DMS153 treated with DMSO at 0.1 percent for 48 hours (cell line): ENCODE results near the gene TPTE2.
A peak's percentile ranks its signal among the peaks of the same experiment; 100 is the strongest.
"Not testable (repeated sequence)": the region's sequence is repeated elsewhere in the genome, so short reads cannot be mapped to it uniquely, and the experiment has no call there.

ENCODE experiments used
- DNase-seq: peaks from one replicate; lab custom pipeline; 2025; ENCODE audit not compliant: unreplicated experiment; lab: John Stamatoyannopoulos, UW

TPTE2 gene

DNA sequence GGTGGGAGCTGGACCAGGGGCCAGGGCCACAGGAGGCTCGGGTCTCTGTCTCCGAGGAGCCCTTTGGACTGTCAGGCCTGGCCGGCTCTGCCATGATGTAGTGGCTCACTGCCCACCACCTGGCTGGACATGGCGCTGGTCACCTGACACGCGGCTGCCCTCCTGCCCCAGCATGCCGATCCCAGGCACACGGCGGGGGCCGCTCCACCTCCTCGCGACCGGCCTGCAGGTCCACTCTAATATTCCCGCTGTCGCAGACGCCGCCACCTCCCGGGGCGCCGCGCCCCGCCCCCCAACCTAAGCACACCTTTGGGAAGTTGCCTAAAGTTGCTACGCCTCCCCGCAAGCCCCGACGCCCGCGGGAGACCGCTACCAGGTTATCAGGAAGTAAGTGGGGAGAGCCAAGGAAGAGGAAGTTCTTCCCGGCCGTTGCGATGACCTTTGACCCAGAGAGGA, at the start of gene TPTE2:
Gene TPTE2 (minus strand): TSS at position 406 of the 456 bp plus-strand sequence. CDS start 58,298 bp downstream, outside the sequence.
- not testable (repeated sequence) for DNase-seq

DNA sequence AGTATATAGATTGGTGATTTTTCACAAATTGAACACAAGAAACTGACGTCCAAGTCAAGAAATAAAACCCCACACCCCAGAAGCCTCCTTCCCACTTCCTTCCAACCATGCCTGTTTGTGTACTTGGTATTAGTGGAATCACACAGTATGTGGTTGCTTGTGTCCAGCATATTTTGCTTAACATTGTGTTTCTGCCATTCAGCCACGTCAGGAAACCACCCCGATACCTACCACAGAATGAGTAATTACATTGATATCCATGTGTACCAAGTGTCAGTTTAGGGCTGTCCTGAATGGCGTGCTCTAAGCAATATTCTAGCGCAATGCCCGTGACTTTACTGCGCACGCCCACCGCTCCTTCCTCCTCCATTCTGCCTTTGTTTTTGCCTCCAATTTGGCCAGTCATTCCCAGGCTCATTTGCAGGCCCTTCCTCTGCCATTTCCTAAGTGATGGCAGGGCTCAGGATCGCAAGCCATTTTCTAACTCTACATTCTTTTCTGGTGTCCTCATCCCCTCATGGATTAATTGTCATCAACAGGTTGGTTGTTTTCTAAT, 46.3 kb upstream of the TPTE2 start:
- no peak for DNase-seq

DNA sequence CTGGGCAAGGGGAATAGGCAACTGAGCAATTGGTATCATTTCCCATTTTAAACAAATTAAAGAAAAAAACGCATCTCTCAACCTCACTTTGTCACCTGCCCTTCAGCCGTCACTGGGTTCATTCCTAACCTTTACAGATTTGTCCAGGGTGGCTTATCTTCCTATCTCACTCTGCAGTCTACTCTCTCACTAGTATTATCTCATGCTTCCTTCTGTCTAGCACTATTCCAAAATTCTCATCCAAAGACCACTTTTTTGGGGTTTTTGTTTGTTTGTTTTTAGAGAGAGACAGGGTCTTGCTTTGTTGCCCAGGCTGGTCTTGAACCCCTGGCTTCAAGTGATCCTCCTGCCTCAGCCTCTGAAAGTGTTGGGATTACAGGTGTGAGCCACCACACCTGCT, 45.4 kb upstream of the TPTE2 start:
- DNase-seq = no peak

DNA sequence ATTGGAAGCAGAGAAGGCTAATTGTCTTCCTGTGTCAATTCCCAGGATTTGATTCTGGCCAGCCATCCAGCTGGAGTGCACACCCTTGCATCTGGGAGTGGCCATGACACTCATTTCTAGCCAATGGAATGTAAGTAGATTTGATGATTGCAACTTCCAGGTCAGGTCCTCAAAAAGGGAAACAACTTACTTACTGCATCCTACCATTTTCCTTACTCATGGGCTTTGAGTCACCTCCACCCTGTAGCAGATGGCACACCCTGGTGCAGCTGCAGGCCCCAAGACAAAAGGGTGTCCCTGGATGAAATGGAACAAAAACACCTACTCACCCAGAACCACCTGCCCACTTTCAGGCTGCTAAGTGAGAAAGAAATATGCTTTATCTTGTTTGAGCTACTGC, 44.8 kb upstream of the TPTE2 start:
- DNase-seq = no peak

DNA sequence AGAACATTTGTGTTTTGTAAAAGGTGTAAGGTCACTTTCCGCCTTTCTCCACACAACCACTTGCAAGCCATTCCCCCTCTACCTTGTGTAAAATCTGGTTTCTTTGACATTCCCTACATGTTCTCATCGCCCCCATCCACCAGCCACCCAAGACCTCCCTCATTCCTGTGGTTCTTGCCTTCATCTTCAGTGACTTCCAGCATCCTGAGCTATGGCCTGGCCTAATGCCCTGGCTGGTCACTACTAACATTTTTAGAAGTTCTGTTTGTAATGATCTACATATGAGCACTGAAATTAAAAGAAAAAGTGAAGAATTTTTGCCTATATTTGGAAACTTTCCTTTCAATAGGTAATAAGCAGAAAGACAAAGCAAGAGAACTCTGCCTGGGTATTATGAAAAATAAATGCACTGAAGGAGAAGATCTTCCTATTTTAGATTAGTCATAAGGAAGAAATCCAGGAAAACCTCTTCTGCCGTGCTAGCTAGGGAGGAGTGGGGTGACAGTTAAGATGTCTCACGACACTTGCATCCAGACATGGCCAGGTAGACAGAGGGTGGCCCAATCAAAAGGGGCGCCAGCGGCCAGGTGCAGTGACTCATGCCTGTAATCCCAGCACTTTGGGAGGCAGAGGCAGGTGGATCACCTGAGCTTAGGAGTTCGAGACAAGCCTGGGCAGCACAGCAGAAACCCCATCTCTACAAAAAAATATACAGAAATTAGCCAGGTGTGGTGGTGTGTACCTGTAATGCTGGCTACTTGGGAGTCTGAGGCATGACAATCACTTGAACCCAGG, 44.0 kb upstream of the TPTE2 start:
- DNase-seq = no peak

DNA sequence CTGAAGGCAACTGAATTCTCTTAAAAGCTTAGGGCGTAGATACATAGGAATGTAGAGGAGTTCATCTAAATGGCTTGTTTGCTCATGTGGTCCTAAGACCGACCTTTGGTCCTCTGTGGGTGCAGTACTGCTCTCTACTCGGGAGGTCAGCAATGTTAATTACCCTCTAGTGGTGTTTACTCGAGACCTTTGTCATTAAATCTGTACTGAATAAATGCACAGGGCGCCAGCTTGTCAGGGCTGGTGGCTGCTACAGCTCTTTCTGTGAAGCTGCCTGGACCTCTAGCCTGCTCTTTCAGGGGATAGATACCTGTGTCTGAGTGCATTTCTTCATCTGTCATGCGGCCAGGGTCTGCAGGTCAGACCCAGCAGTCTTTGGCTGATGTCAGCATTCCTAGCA, 43.0 kb upstream of the TPTE2 start:
- no peak for DNase-seq

DNA sequence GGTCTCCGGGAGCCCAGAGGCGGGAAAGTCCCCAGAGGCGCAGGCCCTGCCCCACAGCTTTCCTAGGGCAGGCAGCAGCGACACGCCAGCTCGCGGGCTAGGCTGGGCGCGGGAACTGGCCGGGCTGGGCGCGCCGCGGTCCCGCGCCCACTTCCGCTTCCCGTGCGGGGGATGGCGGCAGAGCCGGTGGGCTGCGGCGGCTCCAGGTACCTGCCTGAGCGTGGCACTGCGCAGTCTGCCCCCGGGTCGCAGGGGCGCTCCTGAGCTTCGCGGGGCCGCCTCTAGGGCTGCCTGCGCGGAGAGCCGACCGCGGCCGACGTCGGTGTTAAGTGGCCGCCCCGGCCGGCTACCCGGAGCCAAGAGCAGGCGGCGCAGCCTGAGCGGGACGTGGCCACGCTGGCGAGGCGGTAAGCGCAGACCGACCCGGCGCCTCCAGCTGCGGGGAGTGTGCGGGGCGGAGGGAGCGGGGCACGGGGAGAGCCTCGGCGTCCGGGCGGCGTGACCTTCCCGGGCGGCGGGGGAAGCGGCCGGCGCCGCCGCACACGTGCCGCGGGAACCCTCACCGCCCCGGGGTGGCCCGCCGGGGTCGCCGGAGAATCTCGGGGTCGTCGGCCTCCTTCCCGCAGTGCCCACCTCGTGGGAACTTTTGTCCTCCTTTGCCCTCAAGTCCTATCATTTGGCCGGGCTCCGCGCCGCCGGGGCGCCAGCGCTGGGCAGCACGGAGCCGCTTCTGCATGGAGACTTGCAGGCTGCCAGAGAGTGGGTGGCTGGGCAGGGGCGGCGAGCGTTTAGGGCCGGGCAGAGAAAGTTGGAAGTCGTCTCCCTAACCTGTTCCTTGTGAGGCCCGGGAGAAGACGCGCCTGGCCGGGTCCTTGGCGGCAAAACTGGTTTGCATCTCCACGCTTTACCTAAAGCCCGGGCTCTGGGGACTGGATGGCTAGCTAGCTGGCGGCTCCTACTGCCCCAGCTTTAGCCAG, 40.7 kb upstream of the TPTE2 start:
- peak; percentile 57 for DNase-seq

DNA sequence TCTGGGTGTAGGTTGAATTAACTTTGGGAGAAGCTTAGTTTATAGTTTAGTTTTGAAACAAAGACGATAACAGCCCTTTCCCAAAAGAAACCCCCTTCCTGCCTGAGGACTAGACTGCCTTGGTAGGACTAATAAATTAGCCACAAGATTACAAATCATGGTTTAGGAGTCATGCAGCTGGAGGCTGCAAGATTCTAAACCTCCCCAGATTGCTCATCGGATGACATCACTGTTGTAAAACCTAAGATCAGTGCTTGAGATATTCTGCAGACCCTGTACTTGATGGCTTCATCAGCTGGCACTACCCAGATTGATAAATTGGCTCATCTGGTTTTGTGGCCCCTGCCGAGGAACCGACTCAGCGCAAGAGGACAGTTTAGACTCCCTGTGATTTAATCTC, 36.2 kb upstream of the TPTE2 start:
- DNase-seq = no peak

DNA sequence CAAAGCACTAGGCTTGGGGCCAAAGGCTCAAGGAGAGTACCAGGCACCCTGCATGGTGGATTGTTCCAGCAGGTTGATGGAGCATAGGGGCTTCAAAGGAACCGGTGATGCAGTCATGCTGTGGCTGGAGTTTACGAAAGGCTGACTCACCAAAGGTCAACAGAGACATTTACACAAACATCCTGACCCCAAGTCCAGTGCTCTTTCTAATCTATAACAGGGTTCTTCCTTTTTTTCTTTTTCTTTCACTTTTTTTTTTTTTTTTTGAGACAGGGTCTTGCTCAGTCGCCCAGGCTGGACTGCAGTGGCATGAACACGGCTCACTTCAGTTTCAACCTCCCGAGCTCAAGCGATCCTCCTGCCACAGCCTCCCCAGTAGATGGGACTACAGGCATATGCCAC, 35.6 kb upstream of the TPTE2 start:
- DNase-seq = no peak

DNA sequence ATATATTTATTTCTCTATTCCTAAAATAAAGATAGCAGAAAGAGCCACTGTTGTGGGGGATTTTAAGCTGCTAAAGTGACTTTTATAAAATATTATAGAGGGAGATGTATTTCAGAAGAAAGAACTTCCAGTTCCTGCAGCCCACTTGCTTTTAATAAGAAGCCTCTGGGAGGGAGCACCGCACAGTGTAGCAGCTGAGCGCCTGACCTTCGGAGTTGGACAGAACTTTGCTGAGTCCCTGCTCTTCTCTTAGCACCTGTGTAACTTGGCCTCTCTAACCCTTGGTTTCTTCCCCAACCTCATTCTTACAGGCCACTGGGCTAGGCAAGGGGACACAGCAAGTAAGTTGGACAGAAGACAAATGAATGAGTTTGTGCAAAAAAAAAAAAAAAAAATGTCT, 34.8 kb upstream of the TPTE2 start:
- no peak for DNase-seq

DNA sequence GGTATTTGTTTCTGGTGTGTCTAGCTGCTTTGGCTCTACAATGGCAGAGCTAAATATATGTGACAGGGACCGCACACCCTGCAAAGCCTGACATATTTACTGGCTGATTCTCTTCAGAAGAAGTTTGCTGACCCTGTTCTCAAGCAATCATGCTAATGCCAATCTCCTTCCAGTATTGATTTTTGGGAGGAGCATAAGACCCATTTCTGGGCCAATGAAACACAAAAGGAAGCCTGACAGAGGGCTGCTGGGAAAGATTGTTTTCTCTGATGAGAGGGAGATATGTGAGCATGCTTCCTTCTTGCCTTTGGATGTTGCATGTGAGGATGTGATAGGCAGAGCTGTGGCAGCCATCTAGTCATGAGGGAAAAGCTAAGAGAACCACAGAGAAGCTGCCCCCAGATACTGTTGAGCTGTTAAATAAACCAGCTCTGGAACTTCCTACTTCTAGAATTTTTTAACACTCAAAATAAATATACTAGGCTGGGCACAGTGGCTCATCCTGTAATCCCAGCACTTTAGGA, 31.4 kb upstream of the TPTE2 start:
- no peak for DNase-seq

DNA sequence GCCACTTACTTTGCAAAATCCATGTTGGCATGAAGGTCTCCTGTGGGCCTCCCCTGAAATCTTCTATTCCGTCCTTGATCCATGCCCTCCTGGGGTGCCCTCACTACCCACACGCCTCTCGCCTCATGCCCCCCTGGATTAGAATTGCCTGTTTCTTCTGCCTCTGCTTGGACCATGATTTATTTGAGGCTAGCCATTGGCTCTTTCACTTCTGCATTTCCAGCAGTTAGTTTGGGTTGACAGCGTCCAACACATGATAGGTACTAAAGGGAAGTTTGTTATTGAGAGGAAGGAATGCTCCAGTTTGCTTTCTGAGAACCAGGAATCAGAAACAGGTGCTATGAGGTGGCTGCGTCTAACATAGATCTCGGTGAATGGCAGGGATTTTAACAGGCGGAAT, 30.5 kb upstream of the TPTE2 start:
- DNase-seq = no peak

DNA sequence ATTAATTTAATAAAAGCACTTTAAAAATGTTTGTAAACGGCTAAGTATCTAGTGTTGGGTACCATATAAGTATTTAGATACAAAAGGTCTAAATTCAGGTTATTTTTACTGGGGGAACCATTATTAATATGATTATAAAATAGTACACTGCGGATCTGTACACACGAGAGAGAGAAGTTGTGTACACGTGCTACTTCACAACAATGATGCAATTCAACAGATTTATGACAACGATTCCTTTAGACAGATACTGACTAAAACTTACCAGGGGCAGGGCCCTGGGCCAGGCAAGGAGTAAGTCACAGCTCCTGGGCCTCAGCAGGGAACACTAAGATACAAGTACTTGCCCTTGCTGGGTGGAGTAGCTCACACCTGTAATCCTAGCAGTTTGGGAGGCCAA, 29.1 kb upstream of the TPTE2 start:
- DNase-seq = no peak

DNA sequence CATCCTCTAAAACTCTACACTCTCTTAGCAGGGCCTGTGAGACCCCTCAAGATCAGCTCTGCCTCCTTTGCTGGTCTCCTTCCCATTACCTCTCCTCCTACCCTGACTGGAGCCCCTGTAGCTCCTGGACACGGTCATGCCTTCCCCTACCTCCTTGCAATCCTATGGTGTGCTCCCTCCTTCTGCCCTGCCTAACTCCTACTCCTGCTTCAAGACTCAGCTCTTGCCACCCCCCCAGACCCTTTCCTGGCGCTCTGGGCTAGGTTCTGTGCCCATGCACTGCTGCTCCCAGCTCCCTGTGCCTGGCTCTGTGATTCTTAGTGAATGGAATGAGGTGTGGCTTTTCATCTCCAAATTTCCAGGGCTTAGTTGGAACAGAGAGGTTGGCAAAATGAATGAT, 28.0 kb upstream of the TPTE2 start:
- DNase-seq = no peak

DNA sequence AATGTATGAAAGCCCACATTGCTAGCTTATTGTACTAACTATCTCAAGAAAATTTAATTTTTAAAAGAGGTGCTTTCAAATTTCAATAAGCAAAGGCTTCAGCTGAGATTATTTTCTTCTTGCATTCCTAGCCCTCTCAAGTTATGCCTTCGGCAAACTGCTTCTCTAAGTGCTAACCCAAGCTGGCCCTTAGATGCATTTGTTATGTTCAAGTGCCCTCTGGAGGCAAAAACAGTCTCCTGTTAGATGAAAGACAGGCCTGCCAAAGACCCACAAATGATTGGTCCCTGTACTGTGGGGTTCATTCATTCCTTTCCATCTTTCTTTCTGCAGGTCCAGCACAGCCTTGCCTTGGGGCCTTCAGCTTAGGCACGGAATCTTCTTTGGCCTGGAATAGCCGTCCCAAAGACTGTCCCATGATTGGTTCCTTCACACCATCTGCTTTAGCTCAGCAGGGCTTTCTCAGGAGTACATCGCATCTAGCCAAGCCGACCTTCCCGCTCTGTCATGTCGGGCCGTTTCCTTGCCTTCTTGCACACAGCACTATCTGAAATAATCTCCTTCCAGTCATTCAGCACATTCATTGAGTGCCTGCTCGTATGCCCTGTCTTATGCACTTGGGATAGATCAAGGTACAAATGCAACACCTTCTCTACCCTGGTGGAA, 26.4 kb upstream of the TPTE2 start:
- DNase-seq = peak; percentile 44

DNA sequence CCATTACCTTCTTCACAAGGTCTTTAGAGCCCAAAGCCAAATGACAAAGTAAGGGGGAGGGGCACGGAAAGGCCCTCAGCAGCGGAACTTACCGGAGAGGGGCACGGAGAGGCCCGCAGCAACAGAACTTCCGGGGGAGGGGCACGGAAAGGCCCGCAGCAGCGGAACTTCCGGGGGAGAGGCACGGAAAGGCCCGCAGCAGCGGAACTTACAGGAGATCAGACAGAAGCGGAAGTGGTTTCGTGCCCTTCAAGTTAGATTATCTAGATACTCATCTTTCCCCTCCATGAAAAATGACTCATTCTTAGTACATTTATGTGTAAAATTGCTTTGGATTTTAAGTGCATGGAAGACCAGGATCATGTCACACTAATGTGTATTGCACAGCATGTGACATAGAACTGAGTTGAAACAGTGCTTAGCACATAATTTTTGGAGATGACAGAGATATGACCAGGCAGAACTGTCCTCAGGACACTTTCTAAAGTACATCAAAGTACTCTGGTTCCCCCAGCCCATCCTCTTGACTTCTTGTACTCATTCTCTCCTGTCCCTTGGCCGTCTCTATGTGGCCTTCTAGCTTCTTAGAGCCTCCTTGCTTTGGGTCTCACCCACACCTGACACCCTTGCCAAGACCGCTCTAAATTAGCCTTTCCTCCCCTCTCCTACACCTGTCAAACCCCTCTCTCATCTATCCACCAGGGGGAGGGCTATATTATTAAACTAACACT, 25.7 kb upstream of the TPTE2 start:
- DNase-seq = no peak

DNA sequence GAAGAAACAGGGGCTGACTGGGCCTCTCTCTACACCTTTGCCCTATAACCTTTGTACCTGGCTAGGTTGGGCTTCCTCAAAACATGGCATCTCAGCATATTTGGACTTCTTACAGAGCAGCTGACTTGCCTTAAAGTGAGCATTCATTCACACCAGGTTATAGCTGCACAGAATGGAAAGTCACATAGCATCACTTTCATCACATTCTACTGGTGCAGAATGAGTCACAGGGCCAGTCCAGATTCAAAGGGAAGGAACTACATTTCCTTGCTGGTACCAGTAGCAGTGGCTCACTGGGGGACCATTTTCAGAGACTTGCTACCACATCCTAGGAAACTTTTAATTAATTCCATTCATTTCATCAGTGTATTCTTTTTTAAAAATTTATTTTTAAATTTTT, 20.3 kb upstream of the TPTE2 start:
- no peak for DNase-seq

DNA sequence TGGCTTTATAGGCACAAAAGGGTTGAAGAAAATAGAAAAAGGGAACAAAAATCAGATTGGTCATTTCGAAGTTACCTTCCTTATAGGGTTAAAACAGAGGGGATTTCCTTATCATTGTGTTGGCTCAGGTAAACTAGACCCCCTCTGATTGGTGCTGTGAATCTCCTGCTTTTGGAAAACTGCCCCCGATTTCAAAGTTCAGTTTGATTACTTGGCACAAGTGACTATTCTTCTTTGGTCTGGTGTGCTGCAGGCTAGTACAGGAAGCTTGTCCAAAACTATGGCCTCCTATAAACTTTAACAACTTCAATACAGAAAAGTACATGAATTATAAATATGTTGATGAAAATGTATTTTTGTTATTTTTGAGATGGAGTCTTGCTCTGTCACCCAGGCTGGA, 13.9 kb upstream of the TPTE2 start:
- no peak for DNase-seq

DNA sequence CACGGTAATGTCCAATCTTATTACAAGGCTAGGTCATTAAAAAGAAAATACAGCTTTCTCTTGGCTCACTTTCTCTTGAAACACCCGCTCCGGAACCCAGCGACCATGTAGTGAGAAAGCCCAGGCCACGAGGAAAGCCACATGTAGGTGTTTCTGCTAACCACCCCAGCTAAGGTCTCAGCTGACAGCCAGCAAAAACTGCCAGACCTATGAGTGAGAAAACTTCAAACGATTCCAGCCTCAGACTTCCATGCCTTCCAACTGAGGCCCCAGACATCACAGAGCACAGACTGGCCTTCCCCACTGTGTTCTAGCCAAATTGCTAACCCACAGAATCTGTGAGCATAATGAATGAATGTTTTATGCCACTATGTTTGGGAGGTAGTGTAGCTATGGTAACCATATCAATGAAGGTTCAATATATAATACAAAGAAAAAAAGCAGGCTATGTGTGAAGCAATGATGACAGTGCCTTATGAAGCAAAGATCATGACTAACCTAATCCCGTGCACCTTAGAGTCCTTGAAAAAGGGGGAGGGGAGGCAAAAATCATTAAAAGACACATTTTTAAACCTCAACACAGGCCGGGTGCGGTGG, 11.9 kb upstream of the TPTE2 start:
- DNase-seq = no peak

DNA sequence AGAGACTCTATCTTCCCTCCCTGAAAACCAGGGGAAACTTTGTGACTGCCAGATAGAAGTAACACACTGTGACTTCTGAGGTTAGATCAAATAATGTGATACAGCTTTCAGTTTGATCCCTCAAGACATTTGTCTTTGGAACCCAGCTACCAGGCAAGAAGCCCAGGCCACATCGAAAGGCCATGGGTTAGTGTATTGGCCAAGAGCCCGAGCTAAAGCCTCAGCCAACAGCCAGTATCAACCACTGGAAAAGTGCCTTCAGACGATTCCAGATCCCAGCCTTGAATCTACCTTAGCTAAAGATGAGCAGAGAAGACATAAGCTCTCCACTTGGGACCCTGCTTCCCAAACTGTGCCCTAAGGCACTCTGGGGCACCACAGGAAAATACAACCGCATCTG, 10.9 kb upstream of the TPTE2 start:
- DNase-seq = no peak
